K562 (cell line): ENCODE results near the gene ZNF736. TPM values are rescaled to one million over a fixed set of nuclear protein-coding genes. Genes with fewer than 3 reads are reported as not detected.
A peak's percentile ranks its signal among the peaks of the same experiment; 100 is the strongest.

ENCODE experiments used
- ATAC-seq: fragments of 200-7000 bp; cut with Tn5 transposase; 3 replicates; pipeline ENCODE4 v1.9.1; 2020; ENCODE audit warnings: moderate library complexity
- BruUV-seq: library from RNA; stranded (reverse); fragments of 400-500 nt; replicated peaks from 2 replicates; lab custom pipeline; 2021; lab: Mats Ljungman, UMichigan
- CTCF ChIA-PET: fragments of 300-600 bp; formaldehyde crosslinking; extraction: SDS; loops from one replicate; lab custom pipeline; 2021; ENCODE audit warnings: low intra/inter-chr PET ratio; lab: Yijun Ruan, JAX
- POLR2A ChIA-PET: fragments of 300-600, 350-650 bp; sonication (Branson Sonifier 250); formaldehyde crosslinking; extraction: SDS; loops from one replicate; lab custom pipeline; 2021; ENCODE audit warnings: antibody characterized with exemption, inconsistent platforms; lab: Yijun Ruan, JAX
- DNase-seq, 4 experiments: peaks; one replicate each; pipeline versions ENCODE4 v3.0.0 to v3.0.0-alpha.2; 2011 to 2018; ENCODE audit warnings: low spot score in 3 of 4, mixed read lengths in 3 of 4; ENCODE audit errors: extremely low read depth in 1 of 4
- FAIRE-seq: peaks from 2 replicates; lab custom pipeline; 2011; peaks lifted over from hg19 to GRCh38; lab: Jason Lieb, UNC
- H2AFZ ChIP-seq: 2 replicates; pipeline ENCODE4 v1.6.0; 2011; ENCODE audit warnings: low read depth, low read length, control low read depth, inconsistent platforms
- H3K27ac ChIP-seq: fragments of 200-600 bp; 3 replicates; pipeline ENCODE4 v1.8.0; 2011; ENCODE audit warnings: low read depth, mild to moderate bottlenecking, control low read depth, inconsistent platforms, low read length, moderate library complexity, mixed read lengths; ENCODE audit errors: extremely low read depth
- H3K27me3 ChIP-seq, 2 experiments: fragments of 300-600 bp in 1 of 2; 2 replicates in 1 of 2; 3 replicates in 1 of 2; pipeline versions ENCODE4 v1.6.0 to v1.8.0; 2011; ENCODE audit warnings: inconsistent platforms in 2 of 2, low read length in 2 of 2, mild to moderate bottlenecking in 1 of 2, mixed read lengths in 1 of 2, moderate library complexity in 1 of 2; ENCODE audit not compliant: control insufficient read depth in 2 of 2, insufficient read depth in 2 of 2
- H3K36me3 ChIP-seq: fragments of 300-600 bp; 3 replicates; pipeline ENCODE4 v1.8.0; 2011; ENCODE audit warnings: mild to moderate bottlenecking, low read length, inconsistent platforms; ENCODE audit not compliant: control insufficient read depth, insufficient read depth
- H3K4me1 ChIP-seq, 2 experiments: fragments of 200-600 bp in 1 of 2; replicated peaks in 1 of 2; 2 replicates in 1 of 2; 3 replicates in 1 of 2; pipeline versions ENCODE4 v1.5.1 to v1.8.0; 2011; ENCODE audit warnings: inconsistent platforms in 2 of 2, low read length in 2 of 2, mild to moderate bottlenecking in 1 of 2, mixed read lengths in 1 of 2, moderate library complexity in 1 of 2; ENCODE audit not compliant: control insufficient read depth in 2 of 2, insufficient read depth in 2 of 2
- H3K4me2 ChIP-seq: 2 replicates; pipeline ENCODE4 v1.6.1; 2011; ENCODE audit warnings: low read length, control low read depth, inconsistent platforms, mixed read lengths; ENCODE audit not compliant: insufficient read depth
- H3K4me3 ChIP-seq: fragments of 200-600 bp; sonication (generic), shearing (Covaris generic); 2 replicates; pipeline ENCODE4 v1.5.1; 2016; ENCODE audit warnings: control low read depth, inconsistent platforms
- H3K79me2 ChIP-seq: fragments of 200-600 bp; 3 replicates; pipeline ENCODE4 v1.8.0; 2011; ENCODE audit warnings: low read length, inconsistent platforms; ENCODE audit not compliant: control insufficient read depth, insufficient read depth
- H3K9ac ChIP-seq, 2 experiments: 2 replicates each; pipeline versions ENCODE4 v1.6.0 to v1.6.1; 2011; ENCODE audit warnings: low read depth in 2 of 2, low read length in 2 of 2, control low read depth in 1 of 2, inconsistent platforms in 1 of 2, mild to moderate bottlenecking in 1 of 2, mixed read lengths in 1 of 2; ENCODE audit not compliant: insufficient read depth in 1 of 2
- H3K9me1 ChIP-seq: one replicate; pipeline ENCODE4 v1.6.0; 2011; ENCODE audit warnings: inconsistent platforms, mild to moderate bottlenecking, low read length, moderate library complexity; ENCODE audit not compliant: control insufficient read depth, insufficient read depth
- H3K9me3 ChIP-seq: replicated peaks from 2 replicates; pipeline ENCODE4 v1.5.1; 2011; ENCODE audit warnings: low read depth, low read length, inconsistent platforms; ENCODE audit not compliant: control insufficient read depth, insufficient read depth
- H4K20me1 ChIP-seq: replicated peaks from 2 replicates; pipeline ENCODE4 v1.6.1; 2011; ENCODE audit warnings: low read length, inconsistent platforms, mixed read lengths; ENCODE audit not compliant: control insufficient read depth, insufficient read depth
- GABPB1 ChIP-seq: sonication (generic); formaldehyde crosslinking; IDR thresholded peaks from 2 replicates; pipeline ENCODE4 v1.8.0; 2022; ENCODE audit warnings: mild to moderate bottlenecking, missing genetic modification reagents
- NELFE ChIP-seq: IDR thresholded peaks from 2 replicates; pipeline ENCODE4 v1.6.1; 2011; ENCODE audit warnings: mild to moderate bottlenecking; ENCODE audit not compliant: insufficient read depth, insufficient read length
- SAFB ChIP-seq: fragments of 200-400 bp; formaldehyde crosslinking; IDR thresholded peaks from 2 replicates; pipeline ENCODE4 v1.6.1; 2017; ENCODE audit warnings: low read depth, low read length, borderline replicate concordance
- ZNF121 ChIP-seq: sonication (generic); formaldehyde crosslinking; conservative IDR thresholded peaks from 2 replicates; pipeline ENCODE4 v1.8.0; 2022; ENCODE audit warnings: missing genetic modification reagents
- ZNF740 ChIP-seq, 3 experiments: fragments of 200-800 bp in 1 of 3; sonication (Bioruptor generic) in 1 of 3; sonication (generic) in 1 of 3; formaldehyde crosslinking in 1 of 3; IDR thresholded peaks; 2 replicates each; pipeline versions ENCODE4 v1.6.1 to v1.8.0; 2016 to 2022; ENCODE audit warnings: mild to moderate bottlenecking in 2 of 3, missing compliant biosample characterization in 2 of 3, missing genetic modification characterization in 2 of 3, missing genetic modification reagents in 1 of 3
- WGBS: fragments of 100-300 bp; shearing (Covaris generic); methylation state at CpG from one replicate; pipeline ENCODE4 v1.1.6; 2016; ENCODE audit warnings: low coverage, mixed read lengths; ENCODE audit not compliant: insufficient coverage; ENCODE audit errors: missing lambda C conversion rate; 5-methylcytosine and 5-hydroxymethylcytosine counted together
- in situ Hi-C: fragments of 300-500 bp; cut with MboI; formaldehyde crosslinking; loops from 4 replicates; pipeline ENCODE4 v1.15.0; 2018; ENCODE audit warnings: inconsistent platforms, mixed read lengths
- intact Hi-C: fragments of 100-400 bp; cut with micrococcal nuclease; formaldehyde crosslinking; loops from 2 replicates; pipeline ENCODE4 v1.14.2; 2022
- polyA plus RNA-seq, 8 experiments: library from polyadenylated mRNA; depleted of rRNA in 4 of 8; stranded (reverse) in 5 of 8; unstranded in 3 of 8; fragments of >200 nt; fragmentation: Nextera tagmentation in 2 of 8; fragmentation: Illumina TruSeq in 1 of 8; extraction: Ambion mirVana in 2 of 8; extraction: Trizol in 1 of 8; gene quantifications; 2 replicates each; pipeline versions ENCODE4 v1.2.1 to v1.2.3, GENCODE V29; 2011 to 2014; ENCODE audit warnings: inconsistent platforms in 1 of 8, missing spikeins in 1 of 8
- total RNA-seq, 7 experiments: library from RNA; depleted of rRNA in 6 of 7; stranded (reverse); fragments of >200 nt in 6 of 7; fragmentation: Illumina TruSeq in 2 of 7; extraction: Trizol in 2 of 7; gene quantifications; 2 replicates each; pipeline versions ENCODE4 v1.2.1 to v1.2.3, GENCODE V29; 2011 to 2021; ENCODE audit warnings: low replicate concordance in 1 of 7

Gene ZNF736
- total and polyA plus RNA-seq, 9 of the 15 experiments (the other 6 are each of a cell fraction or from before 2014, with no cell fraction given): 2.7 to 15.6 (median 7.6) TPM

- peak in 1 of 4 experiments; percentile 14 for DNase-seq
- Histone ChIP-seq H3K27ac (peak overlapping the region; percentile 96), H2AFZ (peak overlapping the region; percentile 97), H3K9ac (peak overlapping the region; percentile 85 to 95; a peak in 3 of 4 replicates), H4K20me1 (no peaks in the 10 kb centered on the region), H3K79me2 (peaks cover 48% of the 10 kb centered on the region), H3K36me3 (no peaks in the 10 kb centered on the region), H3K9me1 (no peaks in the 10 kb centered on the region), H3K4me3 (peak overlapping the region; percentile 65), H3K27me3 (no peaks in the 10 kb centered on the region), H3K9me3 (no peaks in the 10 kb centered on the region), H3K4me1 (no peaks in the 10 kb centered on the region), H3K4me2 (peak overlapping the region; percentile 84)
- TF ChIP-seq ZNF121 (CRISPR knock-in tag) (peak; percentile 38; the same call in 1 of the 2 replicates), NELFE (no peak), SAFB (no peak), GABPB1 (CRISPR knock-in tag) (no peak), ZNF740 (CRISPR knock-in tag; IDR thresholded peaks at IDR 0.05) (no peak), ZNF740 (tag; IDR thresholded peaks at IDR 0.05) (no peak)
- 1% methylated on average over 10 of the region's 10 CpGs for WGBS
- in situ Hi-C loops: no loop called here
- no TSS peak for BruUV-seq
- ChIA-PET CTCF (no interaction called here), POLR2A (interaction anchor here (0.8 to 1.8 kb wide), 5 partner anchors 9 to 553 kb away, joined by 3 to 11 read pairs (median 4); partner anchors contain the start of gene ZNF680)
- peak; percentile 10 for ATAC-seq
- FAIRE-seq: no peak
- intact Hi-C loops: no loop called here
Observed at GRCh38 chr7:64314566-64314965, 805 bp downstream of the ZNF736 start.
